Sigmoid colon (tissue), 7 donors: ENCODE data around the gene KCNJ12. TPM values are rescaled to one million over a fixed set of nuclear protein-coding genes. Genes with fewer than 3 reads are reported as not detected.
"Not testable (repeated sequence)": the region's sequence is repeated elsewhere in the genome, so short reads cannot be mapped to it uniquely, and the experiment has no call there.

Experiments used
- DNase-seq: peaks from one replicate; pipeline ENCODE4 v3.0.0-alpha.2; 2019
- H3K27ac ChIP-seq, 4 donors: fragments of 200-600 bp; sonication (generic); one replicate each; pipeline ENCODE4 v1.5.1; 2016 to 2019; ENCODE audit warnings: mild to moderate bottlenecking in 1 of 4
- H3K27me3 ChIP-seq, 3 donors: fragments of 200-600 bp; sonication (generic); one replicate each; pipeline ENCODE4 v1.5.1; 2019; ENCODE audit warnings: mild to moderate bottlenecking in 1 of 3
- H3K36me3 ChIP-seq, 4 donors: fragments of 200-600 bp; sonication (generic); one replicate each; pipeline ENCODE4 v1.5.1; 2016 to 2019
- H3K4me1 ChIP-seq, 4 donors: fragments of 200-600 bp; sonication (generic); one replicate each; pipeline ENCODE4 v1.5.1; 2017 to 2019
- H3K4me3 ChIP-seq, 4 donors: fragments of 200-600 bp; sonication (generic); one replicate each; pipeline ENCODE4 v1.5.1; 2017 to 2019; ENCODE audit warnings: mild to moderate bottlenecking in 2 of 4, moderate library complexity in 1 of 4
- H3K9me3 ChIP-seq, 4 donors: fragments of 200-600 bp in 3 of 4; sonication (generic) in 3 of 4; one replicate each; pipeline versions ENCODE4 v1.5.1 to v1.6.1; 2013 to 2019
- EP300 ChIP-seq, 4 donors: sonication (generic); formaldehyde crosslinking; IDR thresholded peaks; one replicate each; pipeline ENCODE4 v1.6.1; 2017; ENCODE audit warnings: antibody characterized with exemption in 4 of 4
- POLR2A ChIP-seq, 2 donors: fragments of 450-650 bp; IDR thresholded peaks; one replicate each; pipeline ENCODE4 v1.6.1; 2016; ENCODE audit warnings: antibody characterized with exemption in 2 of 2, mild to moderate bottlenecking in 2 of 2, moderate library complexity in 2 of 2
- POLR2AphosphoS5 ChIP-seq, 4 donors: sonication (generic); formaldehyde crosslinking; IDR thresholded peaks; one replicate each; pipeline ENCODE4 v1.6.1; 2017; ENCODE audit warnings: antibody characterized with exemption in 4 of 4
- WGBS, 2 donors: extraction: QIAGEN DNeasy Blood & Tissue Kit; methylation state at CpG; one replicate each; pipeline ENCODE4 v1.1.7; 2013; 5-methylcytosine and 5-hydroxymethylcytosine counted together
- intact Hi-C: fragments of 100-400 bp; cut with DNase I; formaldehyde crosslinking; loops from one replicate; pipeline ENCODE4 v1.15.1; 2023
- polyA plus RNA-seq, 3 donors: library from polyadenylated mRNA; stranded (reverse); fragments of 200-250 nt; gene quantifications; one replicate each; pipeline ENCODE4 v1.2.3, GENCODE V29; 2013
- total RNA-seq, 4 donors: library from RNA; depleted of rRNA; stranded (reverse); fragments of >200 nt; gene quantifications; one replicate each; pipeline ENCODE4 v1.1.0, GENCODE V29; 2016
- TF ChIP-seq, protein P1 (sequence below), 4 experiments: fragments of 450-650 bp in 3 of 4; fragments of 200-600 bp in 1 of 4; IDR thresholded peaks; one replicate each; pipeline ENCODE4 v1.5.1; 2016 to 2019; ENCODE audit warnings: antibody characterized with exemption in 4 of 4, mild to moderate bottlenecking in 3 of 4, moderate library complexity in 2 of 4
- donor health status: healthy with polysubstance abuse.
- donor health status: Bipolar disorder and iron deficiency.
- donor health status: healthy.

Gene KCNJ12
- total and polyA plus RNA-seq, 7 donors = 0.23 to 2.2 (median 0.60) TPM

- no peaks in the 10 kb centered on the region for H3K9me3 ChIP-seq
- peak; percentile 78 for DNase-seq
- peaks cover 0 to 33% (median 19%) of the 10 kb centered on the region in 4 donors for H3K4me1 ChIP-seq
- peak in 1 of 4 donors; percentile 14 for TF ChIP-seq POLR2AphosphoS5 (IDR thresholded peaks at IDR 0.05)
- TF ChIP-seq, protein P1, sequence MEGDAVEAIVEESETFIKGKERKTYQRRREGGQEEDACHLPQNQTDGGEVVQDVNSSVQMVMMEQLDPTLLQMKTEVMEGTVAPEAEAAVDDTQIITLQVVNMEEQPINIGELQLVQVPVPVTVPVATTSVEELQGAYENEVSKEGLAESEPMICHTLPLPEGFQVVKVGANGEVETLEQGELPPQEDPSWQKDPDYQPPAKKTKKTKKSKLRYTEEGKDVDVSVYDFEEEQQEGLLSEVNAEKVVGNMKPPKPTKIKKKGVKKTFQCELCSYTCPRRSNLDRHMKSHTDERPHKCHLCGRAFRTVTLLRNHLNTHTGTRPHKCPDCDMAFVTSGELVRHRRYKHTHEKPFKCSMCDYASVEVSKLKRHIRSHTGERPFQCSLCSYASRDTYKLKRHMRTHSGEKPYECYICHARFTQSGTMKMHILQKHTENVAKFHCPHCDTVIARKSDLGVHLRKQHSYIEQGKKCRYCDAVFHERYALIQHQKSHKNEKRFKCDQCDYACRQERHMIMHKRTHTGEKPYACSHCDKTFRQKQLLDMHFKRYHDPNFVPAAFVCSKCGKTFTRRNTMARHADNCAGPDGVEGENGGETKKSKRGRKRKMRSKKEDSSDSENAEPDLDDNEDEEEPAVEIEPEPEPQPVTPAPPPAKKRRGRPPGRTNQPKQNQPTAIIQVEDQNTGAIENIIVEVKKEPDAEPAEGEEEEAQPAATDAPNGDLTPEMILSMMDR (IDR thresholded peaks at IDR 0.05) = no peak
- H3K36me3 ChIP-seq = no peaks in the 10 kb centered on the region
- intact Hi-C loops = loop anchor here (5.0 kb wide), 1 partner anchor 115 kb away; the partner anchor contains the start of gene MAP2K3
- no peaks in the 10 kb centered on the region for H3K27me3 ChIP-seq
- peak overlapping the region; percentile 27 to 70 (median 52) for H3K27ac ChIP-seq
- WGBS, 2 donors = 77 to 80% methylated on average over 28 of the region's 28 CpGs
- H3K4me3 ChIP-seq = peak overlapping the region in 1 of 4 donors; percentile 4
Observed at GRCh38 chr17:21397341-21398190, 21.4 kb downstream of the KCNJ12 start.

GRCh38 chr17:21399474-21400186, 23.5 kb downstream of the KCNJ12 start:
- Histone ChIP-seq H3K27me3 (no peaks in the 10 kb centered on the region), H3K27ac (no peak overlapping the region), H3K9me3 (no peaks in the 10 kb centered on the region), H3K4me1 (peaks cover 0 to 33% (median 19%) of the 10 kb centered on the region in 4 donors), H3K4me3 (no peak overlapping the region), H3K36me3 (no peaks in the 10 kb centered on the region)
- intact Hi-C loops = loop anchor here (5.0 kb wide), 1 partner anchor 117 kb away; the partner anchor contains the start of gene MAP2K3
- TF ChIP-seq EP300 (IDR thresholded peaks at IDR 0.05) = no peak
- TF ChIP-seq POLR2AphosphoS5 (IDR thresholded peaks at IDR 0.05) = no peak
- TF ChIP-seq, protein P1 (IDR thresholded peaks at IDR 0.05) = no peak
- TF ChIP-seq POLR2A (IDR thresholded peaks at IDR 0.05) = no peak
- WGBS, 2 donors = 89 to 92% methylated on average over 13 of the region's 13 CpGs
- DNase-seq = no peak

DNA sequence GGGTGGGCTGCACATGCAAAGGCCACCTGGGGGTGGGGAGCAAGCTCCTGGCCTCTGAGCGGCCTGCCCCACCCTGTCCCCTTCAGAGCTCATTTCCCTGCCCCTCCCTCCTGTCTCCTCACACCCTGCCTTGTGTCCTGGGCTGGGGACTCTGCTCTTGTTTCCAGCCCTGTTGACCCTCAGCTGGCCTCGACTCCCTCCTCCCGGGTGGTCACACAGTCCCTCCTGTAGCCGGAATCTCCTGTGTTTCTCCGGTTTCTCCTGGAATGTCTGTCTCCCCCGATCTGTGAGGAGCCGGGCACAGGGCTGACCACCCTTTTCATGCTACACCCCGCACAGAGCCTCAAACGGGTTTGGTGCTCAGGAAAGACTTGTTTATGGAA, 24.0 kb downstream of the KCNJ12 start:
- H3K9me3 ChIP-seq, intact Hi-C loops, H3K4me3 ChIP-seq, DNase-seq, H3K27ac ChIP-seq, H3K36me3 ChIP-seq, H3K27me3 ChIP-seq: not testable (repeated sequence)
- 67 to 81% methylated on average over 5 to 9 of the region's 9 CpGs for WGBS, 2 donors
- H3K4me1 ChIP-seq = peaks cover 0 to 33% (median 19%) of the 10 kb centered on the region in 4 donors

DNA sequence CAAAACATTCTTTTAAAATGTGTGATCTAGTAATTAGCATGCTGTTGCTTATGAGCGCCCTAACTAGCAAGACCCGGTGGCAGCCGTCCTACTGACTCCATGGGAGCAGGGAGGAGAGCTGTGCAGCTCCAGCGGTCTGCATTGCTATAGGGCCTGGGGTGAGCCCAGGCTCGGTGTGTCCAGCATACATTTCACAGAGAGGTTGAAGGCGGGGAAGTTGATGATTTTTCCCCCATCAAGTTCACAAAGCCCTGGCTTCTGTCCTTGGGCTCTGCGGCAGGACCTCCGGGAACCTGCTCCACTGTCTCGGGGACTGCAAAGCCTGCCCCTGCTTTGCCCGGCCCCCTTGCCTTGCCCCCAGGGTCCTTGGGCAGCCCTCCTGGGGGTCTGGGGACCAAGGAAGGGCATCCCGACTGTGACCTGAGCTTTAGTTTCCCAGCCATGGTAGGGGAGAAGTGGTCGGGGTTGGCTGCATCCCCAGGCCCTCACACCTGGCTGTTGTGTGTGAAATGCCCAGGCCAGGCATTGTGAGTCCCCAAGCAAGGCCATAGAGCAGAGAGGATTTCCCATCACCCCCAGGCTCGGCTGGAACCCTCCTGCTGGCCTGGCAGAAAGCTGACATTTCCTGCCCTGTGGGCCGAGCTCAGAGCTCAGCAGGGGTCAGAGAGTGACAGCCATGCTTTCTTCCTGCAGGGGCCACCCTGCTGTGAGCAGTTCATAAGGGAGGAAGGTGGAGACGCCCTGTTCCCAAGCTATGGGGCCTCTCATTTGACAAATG, 24.8 kb downstream of the KCNJ12 start:
- Histone ChIP-seq H3K4me1 (peaks cover 0 to 33% (median 19%) of the 10 kb centered on the region in 4 donors), H3K27me3 (no peaks in the 10 kb centered on the region), H3K9me3 (no peaks in the 10 kb centered on the region), H3K27ac (peak overlapping the region in 1 of 4 donors; percentile 73), H3K36me3 (no peaks in the 10 kb centered on the region), H3K4me3 (no peak overlapping the region)
- WGBS, 2 donors = 83 to 85% methylated on average over 15 of the region's 15 CpGs
- TF ChIP-seq POLR2A (IDR thresholded peaks at IDR 0.05) = no peak
- TF ChIP-seq POLR2AphosphoS5 (IDR thresholded peaks at IDR 0.05) = no peak
- no peak for TF ChIP-seq EP300 (IDR thresholded peaks at IDR 0.05)
- intact Hi-C loops = no loop called here
- DNase-seq = no peak

GRCh38 chr17:21402166-21402571, 26.0 kb downstream of the KCNJ12 start:
- Histone ChIP-seq H3K27ac (peak overlapping the region; percentile 25 to 73 (median 66)), H3K4me1 (peaks cover 0 to 27% (median 15%) of the 10 kb centered on the region in 4 donors)
- intact Hi-C loops, H3K27me3 ChIP-seq, H3K4me3 ChIP-seq, H3K9me3 ChIP-seq, H3K36me3 ChIP-seq: not testable (repeated sequence)
- TF ChIP-seq EP300 (IDR thresholded peaks at IDR 0.05) (peak in 1 of 4 donors; percentile 43), POLR2AphosphoS5 (IDR thresholded peaks at IDR 0.05) (peak in 2 of 4 donors; percentile 76 to 81)
- DNase-seq = peak; percentile 88
- 72 to 74% methylated on average over 8 of the region's 8 CpGs for WGBS, 2 donors

DNA sequence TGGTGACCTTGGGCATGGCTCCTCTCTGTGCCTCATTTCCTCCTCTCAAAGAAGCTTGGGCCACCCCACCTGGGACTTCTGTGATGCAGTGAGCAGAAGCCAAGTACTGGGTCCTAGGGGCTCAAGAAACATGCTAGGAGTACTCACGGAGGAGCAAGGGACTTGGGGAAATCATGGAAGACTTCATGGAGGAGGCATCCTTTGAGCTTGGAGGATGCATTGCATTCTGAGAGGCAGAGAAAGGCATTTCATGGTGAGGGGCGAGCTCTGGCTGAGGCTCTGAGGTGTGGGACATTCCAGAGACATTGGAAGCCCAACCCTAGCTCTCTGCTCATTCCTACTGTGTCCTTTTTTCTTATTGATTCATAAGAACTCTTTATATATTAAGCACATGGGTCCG, 26.8 kb downstream of the KCNJ12 start:
- H3K4me1 ChIP-seq = peaks cover 0 to 19% (median 8%) of the 10 kb centered on the region in 4 donors
- WGBS, 2 donors = 89 to 91% methylated on average over 3 of the region's 3 CpGs
- H3K4me3 ChIP-seq, H3K9me3 ChIP-seq, H3K27me3 ChIP-seq, DNase-seq, intact Hi-C loops, H3K36me3 ChIP-seq: not testable (repeated sequence)
- H3K27ac ChIP-seq = peak overlapping the region in 3 of 4 donors; percentile 64 to 73 (median 69)

- H3K27me3 ChIP-seq, DNase-seq, H3K9me3 ChIP-seq, H3K36me3 ChIP-seq, intact Hi-C loops, H3K4me3 ChIP-seq: not testable (repeated sequence)
- H3K4me1 ChIP-seq = peaks cover 0 to 12% (median 6%) of the 10 kb centered on the region in 4 donors
- peak overlapping the region in 1 of 4 donors; percentile 8 for H3K27ac ChIP-seq
- WGBS, 2 donors = 83 to 84% methylated on average over 8 of the region's 8 CpGs
Observed at GRCh38 chr17:21404106-21404505, 27.9 kb downstream of the KCNJ12 start.

GRCh38 chr17:21404539-21404938, 28.4 kb downstream of the KCNJ12 start:
- 83% methylated on average over 6 of the region's 6 CpGs for WGBS, 2 donors
- H3K36me3 ChIP-seq, H3K4me3 ChIP-seq, H3K9me3 ChIP-seq, intact Hi-C loops, DNase-seq, H3K27me3 ChIP-seq: not testable (repeated sequence)
- Histone ChIP-seq H3K27ac (peak overlapping the region in 1 of 4 donors; percentile 8), H3K4me1 (peaks cover 0 to 12% (median 6%) of the 10 kb centered on the region in 4 donors)
